ENCODE results near the gene CDRT15.

Gene CDRT15

DNA sequence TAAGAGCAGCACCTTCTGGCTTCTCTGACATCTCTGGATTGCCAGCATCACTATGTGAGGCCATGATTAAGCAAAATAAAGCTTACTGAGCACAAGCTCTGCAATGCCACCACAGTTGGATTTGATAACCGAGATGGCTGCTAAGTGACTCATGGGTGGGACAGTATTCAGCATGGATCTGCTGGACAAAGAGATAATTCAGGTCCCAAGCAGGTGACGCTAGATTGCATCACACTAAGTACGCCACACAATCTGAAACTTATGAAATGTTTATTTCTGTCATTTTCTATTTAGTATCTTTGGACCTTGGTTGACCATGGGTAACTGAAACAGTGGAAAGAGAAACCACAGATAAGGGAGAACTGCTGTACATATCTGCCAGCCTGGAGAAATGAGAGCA, 27.4 kb downstream of the CDRT15 start:
- no peaks in the 10 kb centered on the region for H3K79me2 ChIP-seq (ENCODE audit: control insufficient read depth, insufficient read depth, low read length, unreplicated experiment)
- no peak overlapping the region for H3K27ac ChIP-seq (ENCODE audit: low read depth, low read length)
- no peaks in the 10 kb centered on the region for H3K27me3 ChIP-seq (ENCODE audit: insufficient read depth, low read length)
- H3K4me1 ChIP-seq (ENCODE audit: control insufficient read depth, insufficient read depth, low read length, unreplicated experiment) = no peaks in the 10 kb centered on the region
- no peaks in the 10 kb centered on the region for H3K36me3 ChIP-seq (ENCODE audit: insufficient read depth, low read length)
- H2AFZ ChIP-seq (ENCODE audit: low read length, unreplicated experiment) = no peak overlapping the region
- no peak overlapping the region for H3K4me3 ChIP-seq (ENCODE audit: low read depth, low read length)

DNA sequence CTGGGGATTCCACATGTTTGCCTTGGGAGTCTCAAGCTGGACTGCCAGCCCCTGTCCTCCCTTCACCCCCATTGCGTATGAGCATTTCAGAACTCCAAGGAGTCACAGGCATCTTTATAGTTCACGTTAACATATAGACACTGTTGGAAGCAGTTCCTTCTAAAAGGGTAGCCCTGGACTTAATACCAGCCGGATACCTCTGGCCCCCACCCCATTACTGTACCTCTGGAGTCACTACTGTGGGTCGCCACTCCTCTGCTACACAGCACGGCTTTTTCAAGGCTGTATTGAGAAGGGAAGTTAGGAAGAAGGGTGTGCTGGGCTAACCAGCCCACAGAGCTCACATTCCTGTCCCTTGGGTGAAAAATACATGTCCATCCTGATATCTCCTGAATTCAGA, 28.9 kb downstream of the CDRT15 start:
- Histone ChIP-seq H3K4me1 (ENCODE audit: control insufficient read depth, insufficient read depth, low read length, unreplicated experiment) (no peaks in the 10 kb centered on the region), H3K79me2 (ENCODE audit: control insufficient read depth, insufficient read depth, low read length, unreplicated experiment) (no peaks in the 10 kb centered on the region), H3K27ac (ENCODE audit: low read depth, low read length) (no peak overlapping the region), H3K36me3 (ENCODE audit: insufficient read depth, low read length) (no peaks in the 10 kb centered on the region), H2AFZ (ENCODE audit: low read length, unreplicated experiment) (no peak overlapping the region), H3K27me3 (ENCODE audit: insufficient read depth, low read length) (no peaks in the 10 kb centered on the region), H3K4me3 (ENCODE audit: low read depth, low read length) (no peak overlapping the region)

DNA sequence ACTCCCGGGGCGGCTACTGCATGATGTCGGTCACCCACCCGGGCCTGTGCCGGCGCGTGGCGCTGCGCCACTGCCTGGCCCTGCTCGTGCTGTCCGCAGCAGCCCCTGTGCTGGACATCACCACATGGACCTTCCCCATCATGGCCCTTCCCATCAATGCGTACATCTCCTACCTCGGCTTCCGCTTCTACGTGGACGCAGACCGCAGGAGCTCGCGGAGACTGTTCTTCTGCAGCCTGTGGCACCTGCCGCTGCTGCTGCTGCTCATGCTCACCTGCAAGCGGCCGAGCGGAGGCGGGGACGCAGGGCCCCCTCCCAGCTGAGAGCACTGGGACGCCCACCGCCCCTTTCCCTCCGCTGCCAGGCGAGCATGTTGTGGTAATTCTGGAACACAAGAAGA, 29.8 kb downstream of the CDRT15 start:
- no peaks in the 10 kb centered on the region for H3K4me1 ChIP-seq (ENCODE audit: control insufficient read depth, insufficient read depth, low read length, unreplicated experiment)
- no peaks in the 10 kb centered on the region for H3K79me2 ChIP-seq (ENCODE audit: control insufficient read depth, insufficient read depth, low read length, unreplicated experiment)
- no peak overlapping the region for H3K27ac ChIP-seq (ENCODE audit: low read depth, low read length)
- H3K27me3 ChIP-seq (ENCODE audit: insufficient read depth, low read length) = no peaks in the 10 kb centered on the region
- H3K4me3 ChIP-seq (ENCODE audit: low read depth, low read length) = no peak overlapping the region
- no peak overlapping the region for H2AFZ ChIP-seq (ENCODE audit: low read length, unreplicated experiment)
- no peaks in the 10 kb centered on the region for H3K36me3 ChIP-seq (ENCODE audit: insufficient read depth, low read length)

DNA sequence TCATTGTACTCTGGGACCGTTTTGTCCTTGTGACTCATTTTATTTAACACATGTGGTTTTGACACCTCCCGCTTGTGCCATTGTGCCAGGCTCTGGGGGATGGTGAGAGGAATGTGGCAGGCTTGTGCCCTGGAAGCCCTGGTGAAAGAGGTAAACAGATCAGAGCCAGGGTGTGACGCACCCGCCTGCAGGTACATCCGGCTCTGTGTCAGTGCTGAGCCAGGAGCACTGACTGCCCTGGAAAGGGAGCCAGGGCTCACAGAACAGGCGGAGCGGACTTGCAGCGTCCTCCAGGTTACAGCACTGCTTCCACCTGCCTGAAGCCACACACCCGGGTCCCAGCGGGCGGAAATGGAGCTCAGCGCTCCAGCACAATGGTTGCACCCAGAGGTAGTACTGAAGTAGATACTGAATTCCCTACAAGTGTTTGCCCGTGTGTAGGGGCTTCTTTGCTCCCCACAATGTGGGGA, 30.6 kb downstream of the CDRT15 start:
- Histone ChIP-seq H3K27ac (ENCODE audit: low read depth, low read length) (no peak overlapping the region), H2AFZ (ENCODE audit: low read length, unreplicated experiment) (no peak overlapping the region), H3K79me2 (ENCODE audit: control insufficient read depth, insufficient read depth, low read length, unreplicated experiment) (no peaks in the 10 kb centered on the region), H3K4me1 (ENCODE audit: control insufficient read depth, insufficient read depth, low read length, unreplicated experiment) (no peaks in the 10 kb centered on the region), H3K27me3 (ENCODE audit: insufficient read depth, low read length) (no peaks in the 10 kb centered on the region), H3K36me3 (ENCODE audit: insufficient read depth, low read length) (no peaks in the 10 kb centered on the region), H3K4me3 (ENCODE audit: low read depth, low read length) (no peak overlapping the region)

DNA sequence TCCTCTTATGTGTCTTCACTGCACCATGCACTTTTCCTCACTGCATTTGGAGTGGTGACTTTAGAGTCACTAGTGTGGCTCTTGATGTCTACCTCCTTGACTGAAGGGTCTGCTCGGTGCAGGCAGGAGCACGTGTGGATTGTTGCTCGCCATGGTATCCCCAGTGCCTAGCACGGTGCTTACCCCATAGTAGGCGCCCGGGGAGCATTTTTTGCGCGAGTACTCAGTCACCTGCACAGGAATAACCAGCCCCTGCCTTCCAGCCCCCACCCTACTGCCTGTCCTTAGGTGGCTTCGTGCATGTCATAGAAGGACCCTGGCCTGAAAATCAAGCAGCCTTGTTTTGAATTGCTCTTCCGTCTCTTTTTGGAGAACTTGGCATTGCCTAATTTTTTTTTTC, 31.3 kb downstream of the CDRT15 start:
- no peaks in the 10 kb centered on the region for H3K79me2 ChIP-seq (ENCODE audit: control insufficient read depth, insufficient read depth, low read length, unreplicated experiment)
- H3K4me3 ChIP-seq (ENCODE audit: low read depth, low read length) = no peak overlapping the region
- no peaks in the 10 kb centered on the region for H3K36me3 ChIP-seq (ENCODE audit: insufficient read depth, low read length)
- H2AFZ ChIP-seq (ENCODE audit: low read length, unreplicated experiment) = no peak overlapping the region
- H3K27ac ChIP-seq (ENCODE audit: low read depth, low read length) = no peak overlapping the region
- no peaks in the 10 kb centered on the region for H3K27me3 ChIP-seq (ENCODE audit: insufficient read depth, low read length)
- no peaks in the 10 kb centered on the region for H3K4me1 ChIP-seq (ENCODE audit: control insufficient read depth, insufficient read depth, low read length, unreplicated experiment)

DNA sequence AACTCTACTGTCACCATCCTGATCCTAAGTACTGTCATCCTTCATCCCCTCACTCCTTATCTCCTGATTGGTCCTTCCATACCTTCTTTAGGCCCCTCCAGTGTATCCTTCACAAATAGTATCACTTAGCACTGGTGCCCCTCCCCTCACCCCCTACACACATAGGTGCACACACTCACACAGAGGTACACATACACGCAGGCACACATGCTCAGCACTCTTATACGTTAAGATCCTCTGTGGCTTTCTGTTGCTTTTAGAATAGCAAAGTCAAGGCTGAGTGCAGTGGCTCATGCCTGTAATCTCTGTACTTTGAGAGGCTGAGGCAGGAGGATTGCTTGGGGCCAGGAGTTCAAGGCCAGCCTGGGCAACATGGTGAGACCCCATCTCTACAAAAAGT, 32.1 kb downstream of the CDRT15 start:
- H3K79me2 ChIP-seq (ENCODE audit: control insufficient read depth, insufficient read depth, low read length, unreplicated experiment) = no peaks in the 10 kb centered on the region
- no peak overlapping the region for H3K27ac ChIP-seq (ENCODE audit: low read depth, low read length)

DNA sequence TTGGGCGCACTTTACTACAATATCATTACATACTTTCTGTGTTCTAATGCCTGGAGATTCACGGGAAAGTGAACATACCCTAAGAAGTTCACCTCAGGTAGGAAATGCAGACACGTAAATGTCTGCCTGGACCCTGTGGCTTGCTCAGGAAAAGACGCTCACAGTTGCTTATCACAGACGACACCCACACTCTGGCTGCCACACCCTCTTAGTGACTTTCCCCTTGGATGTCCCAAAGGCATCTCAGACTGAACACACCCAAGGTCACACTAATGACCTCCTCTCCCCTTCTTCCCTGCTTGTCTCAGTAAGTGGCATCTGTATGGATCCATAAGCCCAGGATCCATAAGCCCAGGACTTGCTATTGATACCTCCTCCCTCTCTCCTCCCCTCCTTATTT, 32.6 kb downstream of the CDRT15 start:
- Histone ChIP-seq H2AFZ (ENCODE audit: low read length, unreplicated experiment) (no peak overlapping the region), H3K27me3 (ENCODE audit: insufficient read depth, low read length) (no peaks in the 10 kb centered on the region), H3K27ac (ENCODE audit: low read depth, low read length) (no peak overlapping the region), H3K4me3 (ENCODE audit: low read depth, low read length) (no peak overlapping the region), H3K79me2 (ENCODE audit: control insufficient read depth, insufficient read depth, low read length, unreplicated experiment) (no peaks in the 10 kb centered on the region), H3K36me3 (ENCODE audit: insufficient read depth, low read length) (no peaks in the 10 kb centered on the region), H3K4me1 (ENCODE audit: control insufficient read depth, insufficient read depth, low read length, unreplicated experiment) (no peaks in the 10 kb centered on the region)

More for the DNA sequence above, 32.1 kb downstream of the CDRT15 start:
- H3K27me3 ChIP-seq (ENCODE audit: insufficient read depth, low read length) = no peaks in the 10 kb centered on the region
- H3K4me3 ChIP-seq (ENCODE audit: low read depth, low read length) = no peak overlapping the region
- H2AFZ ChIP-seq (ENCODE audit: low read length, unreplicated experiment) = no peak overlapping the region
- H3K4me1 ChIP-seq (ENCODE audit: control insufficient read depth, insufficient read depth, low read length, unreplicated experiment) = no peaks in the 10 kb centered on the region
- H3K36me3 ChIP-seq (ENCODE audit: insufficient read depth, low read length) = no peaks in the 10 kb centered on the region

DNA sequence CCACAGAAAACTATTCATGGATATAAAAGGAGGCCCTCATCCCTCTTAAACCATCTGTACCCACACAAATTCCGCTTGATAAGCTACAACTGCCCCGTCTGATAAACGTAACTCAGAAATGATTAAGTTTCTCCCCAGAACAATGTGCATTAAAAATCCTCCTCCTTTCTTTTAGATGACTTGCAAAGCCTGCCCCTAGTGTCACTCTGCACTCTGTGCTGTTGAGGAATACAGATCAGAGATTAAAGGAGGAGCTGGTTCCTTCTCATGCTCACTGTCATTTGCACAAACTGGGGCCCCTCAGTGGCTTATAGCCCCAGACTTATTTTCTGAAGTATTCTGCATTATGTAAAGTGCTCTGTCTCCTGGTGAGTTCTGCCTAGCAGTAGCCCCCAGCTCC, 33.3 kb downstream of the CDRT15 start:
- Histone ChIP-seq H3K36me3 (ENCODE audit: insufficient read depth, low read length) (no peaks in the 10 kb centered on the region), H2AFZ (ENCODE audit: low read length, unreplicated experiment) (no peak overlapping the region), H3K79me2 (ENCODE audit: control insufficient read depth, insufficient read depth, low read length, unreplicated experiment) (no peaks in the 10 kb centered on the region), H3K27me3 (ENCODE audit: insufficient read depth, low read length) (no peaks in the 10 kb centered on the region), H3K27ac (ENCODE audit: low read depth, low read length) (no peak overlapping the region), H3K4me3 (ENCODE audit: low read depth, low read length) (no peak overlapping the region), H3K4me1 (ENCODE audit: control insufficient read depth, insufficient read depth, low read length, unreplicated experiment) (no peaks in the 10 kb centered on the region)

DNA sequence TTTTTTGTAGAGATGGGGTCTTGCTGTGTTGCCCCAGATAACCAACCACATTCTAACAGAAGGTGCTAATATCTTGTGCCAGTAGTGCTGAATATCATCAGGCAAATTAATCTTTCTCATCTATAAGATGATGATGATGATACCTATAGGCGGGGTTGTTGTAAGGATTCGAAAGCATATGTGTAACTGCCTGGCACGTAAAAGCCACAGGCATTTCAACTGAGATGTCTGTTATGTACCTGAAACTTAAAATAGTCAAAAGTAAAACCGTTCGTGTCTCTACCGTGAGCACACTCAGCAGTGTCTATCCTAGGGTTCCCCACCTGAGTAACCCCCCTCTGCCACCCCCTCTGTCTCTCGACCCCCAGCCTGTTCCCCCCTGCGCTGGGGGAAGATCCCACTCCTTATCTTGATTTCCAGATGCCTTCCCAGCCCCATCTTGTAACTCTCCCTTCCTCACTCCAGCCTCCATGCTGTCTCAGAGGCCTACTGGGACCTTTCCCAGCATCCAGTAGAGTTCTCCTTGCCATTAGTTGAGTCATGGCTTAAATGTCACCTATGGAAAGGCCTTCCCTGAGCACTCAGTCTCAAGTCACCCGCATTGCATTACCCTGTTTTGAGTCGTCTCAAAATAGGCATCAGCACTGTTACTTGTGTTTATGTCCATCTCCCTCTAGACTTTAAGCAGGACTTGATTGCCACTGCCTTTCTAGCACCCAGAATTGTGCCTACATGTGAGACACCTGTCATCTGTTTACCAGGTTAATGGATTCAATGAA, 34.1 kb downstream of the CDRT15 start:
- no peaks in the 10 kb centered on the region for H3K4me1 ChIP-seq (ENCODE audit: control insufficient read depth, insufficient read depth, low read length, unreplicated experiment)
- H3K79me2 ChIP-seq (ENCODE audit: control insufficient read depth, insufficient read depth, low read length, unreplicated experiment) = no peaks in the 10 kb centered on the region
- no peak overlapping the region for H2AFZ ChIP-seq (ENCODE audit: low read length, unreplicated experiment)
- H3K27ac ChIP-seq (ENCODE audit: low read depth, low read length) = no peak overlapping the region
- no peak overlapping the region for H3K4me3 ChIP-seq (ENCODE audit: low read depth, low read length)
- no peaks in the 10 kb centered on the region for H3K36me3 ChIP-seq (ENCODE audit: insufficient read depth, low read length)
- no peaks in the 10 kb centered on the region for H3K27me3 ChIP-seq (ENCODE audit: insufficient read depth, low read length)

DNA sequence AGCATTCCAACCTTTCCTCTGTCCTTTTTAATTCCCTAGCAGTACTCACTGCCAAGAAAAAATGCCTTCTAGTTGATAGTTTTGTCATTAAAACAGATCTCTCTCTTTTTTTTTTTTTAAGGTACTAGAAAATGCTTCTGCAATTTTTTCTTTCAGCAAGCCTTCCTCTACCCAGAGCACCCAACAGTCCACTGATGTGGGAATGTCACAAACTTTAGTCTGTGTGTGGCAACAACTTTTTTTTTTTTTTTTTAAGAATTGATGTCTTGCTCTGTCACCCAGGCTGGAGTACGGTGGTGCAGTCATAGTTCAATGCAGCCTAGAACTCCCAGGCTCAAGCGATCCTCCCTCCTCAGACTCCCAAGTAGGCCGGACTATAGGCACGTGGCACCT, 34.7 kb downstream of the CDRT15 start:
- H2AFZ ChIP-seq (ENCODE audit: low read length, unreplicated experiment) = no peak overlapping the region
- H3K79me2 ChIP-seq (ENCODE audit: control insufficient read depth, insufficient read depth, low read length, unreplicated experiment) = no peaks in the 10 kb centered on the region
- no peaks in the 10 kb centered on the region for H3K27me3 ChIP-seq (ENCODE audit: insufficient read depth, low read length)
- no peaks in the 10 kb centered on the region for H3K36me3 ChIP-seq (ENCODE audit: insufficient read depth, low read length)
- no peaks in the 10 kb centered on the region for H3K4me1 ChIP-seq (ENCODE audit: control insufficient read depth, insufficient read depth, low read length, unreplicated experiment)
- H3K27ac ChIP-seq (ENCODE audit: low read depth, low read length) = no peak overlapping the region
- H3K4me3 ChIP-seq (ENCODE audit: low read depth, low read length) = no peak overlapping the region

Data from ACC112 (cell line).